ENCODE measurements around the gene RPS16.

DNA sequence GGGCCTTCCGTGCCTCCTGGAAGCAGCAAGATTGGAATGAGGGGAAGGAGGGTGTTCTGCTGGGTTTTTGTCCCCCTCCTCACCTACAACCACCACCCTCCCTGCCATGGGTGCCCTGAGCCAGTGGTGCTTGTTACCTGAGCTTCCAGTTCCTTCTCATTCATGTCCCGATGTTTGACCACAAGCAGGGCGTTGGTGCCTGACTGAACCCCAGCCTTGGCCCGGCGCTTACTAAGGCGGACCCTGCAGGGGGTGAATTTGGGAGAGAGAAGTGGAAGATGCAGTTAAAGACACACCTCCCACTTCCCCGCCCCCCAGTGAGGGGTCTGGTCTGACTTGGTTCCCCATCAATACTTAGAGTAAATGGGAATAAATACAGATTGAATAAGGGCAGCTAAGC, 49.2 kb downstream of the RPS16 start:
- TF ChIP-seq, protein P1, sequence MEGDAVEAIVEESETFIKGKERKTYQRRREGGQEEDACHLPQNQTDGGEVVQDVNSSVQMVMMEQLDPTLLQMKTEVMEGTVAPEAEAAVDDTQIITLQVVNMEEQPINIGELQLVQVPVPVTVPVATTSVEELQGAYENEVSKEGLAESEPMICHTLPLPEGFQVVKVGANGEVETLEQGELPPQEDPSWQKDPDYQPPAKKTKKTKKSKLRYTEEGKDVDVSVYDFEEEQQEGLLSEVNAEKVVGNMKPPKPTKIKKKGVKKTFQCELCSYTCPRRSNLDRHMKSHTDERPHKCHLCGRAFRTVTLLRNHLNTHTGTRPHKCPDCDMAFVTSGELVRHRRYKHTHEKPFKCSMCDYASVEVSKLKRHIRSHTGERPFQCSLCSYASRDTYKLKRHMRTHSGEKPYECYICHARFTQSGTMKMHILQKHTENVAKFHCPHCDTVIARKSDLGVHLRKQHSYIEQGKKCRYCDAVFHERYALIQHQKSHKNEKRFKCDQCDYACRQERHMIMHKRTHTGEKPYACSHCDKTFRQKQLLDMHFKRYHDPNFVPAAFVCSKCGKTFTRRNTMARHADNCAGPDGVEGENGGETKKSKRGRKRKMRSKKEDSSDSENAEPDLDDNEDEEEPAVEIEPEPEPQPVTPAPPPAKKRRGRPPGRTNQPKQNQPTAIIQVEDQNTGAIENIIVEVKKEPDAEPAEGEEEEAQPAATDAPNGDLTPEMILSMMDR (IDR thresholded peaks at IDR 0.05) = no peak
- no peak for TF ChIP-seq POLR2A (IDR thresholded peaks at IDR 0.05)
